LNCaP clone FGC (cell line): Measurements from ENCODE around the gene DUSP28.

Experiments
- DNase-seq: peaks from one replicate; pipeline ENCODE4 v3.0.0-alpha.2; 2011; ENCODE audit warnings: low read depth
- H3K4me3 ChIP-seq: 2 replicates; pipeline ENCODE4 v1.5.1; 2011; ENCODE audit warnings: mild to moderate bottlenecking, low read depth, low read length, control low read depth
- CTCF ChIP-seq: IDR thresholded peaks from 2 replicates; pipeline ENCODE4 v1.5.1; 2012; ENCODE audit warnings: mild to moderate bottlenecking; ENCODE audit not compliant: control insufficient read depth, insufficient read depth; ENCODE audit errors: extremely low read depth

DUSP28 gene

GRCh38 chr2:240567137-240567871 lies 7.1 kb downstream of the DUSP28 start:
- peak overlapping the region; percentile 61 for H3K4me3 ChIP-seq
- no peak for DNase-seq
- TF ChIP-seq CTCF: no peak

- DNase-seq: no peak
These were observed 7.9 kb downstream of the DUSP28 start, which contains the start of gene RNPEPL1 for GRCh38 chr2:240567872-240568677. Gene RNPEPL1 (plus strand): TSS chr2:240568484. CDS start chr2:240568587, 103 bp downstream.

GRCh38 chr2:240568678-240569522 lies 8.7 kb downstream of the DUSP28 start:
- DNase-seq: no peak
- peak overlapping the region; percentile 62 for H3K4me3 ChIP-seq
- no peak for TF ChIP-seq CTCF

More at GRCh38 chr2:240567872-240568677, 7.9 kb downstream of the DUSP28 start, which contains the start of gene RNPEPL1:
- peak; percentile 35 for TF ChIP-seq CTCF
- H3K4me3 ChIP-seq: peak within 1 kb of the TSS; percentile 62

- no peak for TF ChIP-seq CTCF
- H3K4me3 ChIP-seq: peak overlapping the region; percentile 62
- no peak for DNase-seq
These were observed 9.4 kb downstream of the DUSP28 start for GRCh38 chr2:240569523-240569997.

DNA sequence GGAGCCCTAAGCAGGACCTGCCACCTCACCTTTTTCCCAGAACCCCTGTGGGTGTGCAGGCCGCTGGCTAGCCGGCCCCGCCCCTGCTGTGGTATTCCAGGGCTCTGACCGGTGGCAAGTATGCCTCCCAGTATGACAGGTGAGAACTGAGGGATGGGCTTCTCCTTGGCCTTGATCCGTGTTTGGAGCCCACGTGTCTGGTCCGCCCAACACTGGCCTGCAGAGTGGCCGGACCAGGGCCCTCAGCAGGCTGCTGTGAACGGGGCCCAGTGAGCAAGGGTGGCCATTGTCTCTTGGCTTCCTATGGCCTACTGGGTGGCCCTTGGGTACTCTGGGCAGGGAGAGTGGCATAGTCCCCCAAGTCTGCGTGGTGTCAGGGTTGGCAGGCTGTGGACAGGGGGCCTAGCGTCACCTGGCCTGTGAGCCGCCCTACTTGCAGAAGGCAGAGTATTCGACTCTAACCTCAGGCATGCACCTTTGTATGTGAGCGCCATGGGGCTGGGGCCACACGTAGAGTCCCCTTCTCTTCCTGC lies 9.9 kb downstream of the DUSP28 start:
- TF ChIP-seq CTCF: no peak
- no peak for DNase-seq
- peak overlapping the region; percentile 62 for H3K4me3 ChIP-seq
